Mucosa of gallbladder (tissue), 1 donor: ENCODE results near the gene SIVA1. TPM values are rescaled to one million over a fixed set of nuclear protein-coding genes. Genes with fewer than 3 reads are reported as not detected.
"Not testable (repeated sequence)": the region's sequence is repeated elsewhere in the genome, so short reads cannot be mapped to it uniquely, and the experiment has no call there.

ENCODE experiments used
- DNase-seq: peaks from one replicate; pipeline ENCODE4 v3.0.0-alpha.2; 2020; ENCODE audit warnings: low spot score
- total RNA-seq: library from RNA; stranded (reverse); gene quantifications from one replicate; pipeline ENCODE4 v1.2.1, GENCODE V29; 2021
- donor health status: DM: no; HTN: no; CAD: no.

The SIVA1 gene
- total RNA-seq, 1 donor from 2014 or later: 80.6 TPM

GRCh38 chr14:104719343-104719742 lies 33.6 kb upstream of the SIVA1 start:
- DNase-seq: no peak

DNA sequence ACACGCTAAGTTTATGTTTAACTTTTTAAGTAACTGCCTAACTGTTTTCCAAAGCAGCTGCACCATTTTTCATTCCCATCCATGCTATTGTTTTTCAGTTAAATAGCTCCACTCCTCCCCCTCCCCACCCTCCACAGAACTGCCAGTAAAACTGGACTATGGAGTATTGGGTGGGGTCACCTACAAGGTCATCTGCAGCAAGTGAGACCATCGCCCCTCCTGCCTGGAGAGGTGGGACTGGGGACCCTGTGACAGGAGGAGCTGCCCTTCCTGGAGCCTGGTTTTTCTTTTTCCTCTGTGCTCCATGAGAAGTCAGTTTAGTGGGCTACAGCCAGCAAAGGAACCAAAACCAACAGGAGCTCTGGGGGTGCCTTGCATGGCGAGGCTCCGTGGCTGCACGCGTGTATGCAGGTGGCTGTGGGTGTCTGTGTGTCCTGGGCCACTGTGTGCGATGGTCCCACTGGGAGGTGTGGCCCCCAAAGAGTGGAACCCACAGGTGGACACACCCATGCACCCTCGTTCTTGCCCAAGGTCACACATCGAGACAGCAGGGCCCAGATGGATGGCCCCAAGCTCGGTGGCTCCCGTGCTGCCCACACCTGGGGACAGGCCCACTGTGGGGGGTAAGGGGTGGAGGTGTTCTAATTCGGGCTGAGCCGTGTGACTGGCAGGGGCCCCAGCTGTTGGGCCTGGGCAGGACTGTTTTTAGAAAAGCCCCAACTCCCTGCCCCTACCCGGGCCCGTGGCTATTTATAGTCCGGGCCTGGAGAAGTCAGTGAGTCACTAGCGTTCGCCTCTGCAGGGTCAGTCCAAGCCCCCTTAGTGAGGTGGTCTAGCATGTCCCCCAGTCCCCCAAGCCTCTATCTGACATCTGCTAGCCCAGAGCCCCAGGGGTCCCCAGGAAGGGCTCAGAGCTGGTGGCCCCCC lies 31.2 kb upstream of the SIVA1 start:
- DNase-seq: no peak

- peak; percentile 45 for DNase-seq
These were observed 29.9 kb upstream of the SIVA1 start for GRCh38 chr14:104722938-104723650.

GRCh38 chr14:104723651-104724406 lies 29.1 kb upstream of the SIVA1 start, which contains the start of gene ADSS1:
Gene ADSS1, plus strand, starts transcription at chr14:104724229. Its CDS starts 42 bp downstream, at chr14:104724271.
- peak; percentile 69 for DNase-seq

- DNase-seq: peak; percentile 36
These were observed 28.5 kb upstream of the SIVA1 start for GRCh38 chr14:104724407-104724980.

- peak; percentile 42 for DNase-seq
These were observed 27.8 kb upstream of the SIVA1 start for GRCh38 chr14:104724981-104725771.

- no peak for DNase-seq
These were observed 27.0 kb upstream of the SIVA1 start for GRCh38 chr14:104725772-104726548.

GRCh38 chr14:104726600-104727451 lies 26.1 kb upstream of the SIVA1 start:
- DNase-seq: no peak

GRCh38 chr14:104728631-104729030 lies 24.3 kb upstream of the SIVA1 start:
- no peak for DNase-seq

GRCh38 chr14:104729176-104729834 lies 23.6 kb upstream of the SIVA1 start:
- not testable (repeated sequence) for DNase-seq

GRCh38 chr14:104729835-104730181 lies 23.1 kb upstream of the SIVA1 start:
- DNase-seq: no peak

DNA sequence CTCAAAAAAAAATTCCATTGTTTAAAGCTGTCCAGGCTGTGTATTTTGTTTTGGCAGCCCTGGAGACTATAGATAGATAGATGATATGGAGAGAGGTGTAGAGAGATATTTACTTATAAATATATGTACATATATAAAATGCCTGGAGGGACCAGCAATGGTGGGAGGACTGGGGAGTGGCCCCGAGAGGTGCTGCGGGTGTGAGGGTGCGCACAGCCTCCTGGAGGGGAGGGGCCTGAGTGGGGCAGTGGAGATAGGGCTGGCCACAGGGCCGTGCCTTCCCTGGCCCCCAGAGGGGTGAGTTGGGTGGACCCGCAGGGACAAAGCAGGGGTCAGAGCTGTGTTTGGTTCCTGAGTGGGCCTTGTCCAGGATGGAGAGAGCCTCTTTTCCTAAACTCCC lies 22.5 kb upstream of the SIVA1 start:
- no peak for DNase-seq

- no peak for DNase-seq
These were observed 21.3 kb upstream of the SIVA1 start for GRCh38 chr14:104731320-104732294.

DNA sequence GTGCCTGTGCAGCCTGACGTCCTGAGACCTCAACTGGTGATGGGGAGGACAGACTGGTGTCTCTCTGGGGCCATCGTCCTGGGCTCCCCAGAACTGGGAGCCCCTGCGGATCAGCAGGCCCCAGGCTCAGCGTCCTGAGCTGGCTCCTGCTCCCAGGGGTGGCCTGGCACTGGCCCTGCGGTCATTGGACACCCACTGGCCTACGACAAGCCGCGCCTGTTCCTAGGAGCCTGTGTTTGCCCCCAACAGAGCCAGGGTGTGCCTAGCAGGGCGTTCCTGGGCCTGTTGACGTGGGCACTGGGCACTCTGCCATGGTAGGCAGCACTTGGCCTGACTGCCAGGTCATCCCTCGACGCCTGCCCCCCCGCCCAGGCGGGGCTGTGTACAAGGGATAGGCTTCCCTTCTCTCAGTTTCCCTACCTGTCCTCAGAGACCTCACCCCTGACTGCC lies 20.6 kb upstream of the SIVA1 start:
- DNase-seq: peak; percentile 90

DNA sequence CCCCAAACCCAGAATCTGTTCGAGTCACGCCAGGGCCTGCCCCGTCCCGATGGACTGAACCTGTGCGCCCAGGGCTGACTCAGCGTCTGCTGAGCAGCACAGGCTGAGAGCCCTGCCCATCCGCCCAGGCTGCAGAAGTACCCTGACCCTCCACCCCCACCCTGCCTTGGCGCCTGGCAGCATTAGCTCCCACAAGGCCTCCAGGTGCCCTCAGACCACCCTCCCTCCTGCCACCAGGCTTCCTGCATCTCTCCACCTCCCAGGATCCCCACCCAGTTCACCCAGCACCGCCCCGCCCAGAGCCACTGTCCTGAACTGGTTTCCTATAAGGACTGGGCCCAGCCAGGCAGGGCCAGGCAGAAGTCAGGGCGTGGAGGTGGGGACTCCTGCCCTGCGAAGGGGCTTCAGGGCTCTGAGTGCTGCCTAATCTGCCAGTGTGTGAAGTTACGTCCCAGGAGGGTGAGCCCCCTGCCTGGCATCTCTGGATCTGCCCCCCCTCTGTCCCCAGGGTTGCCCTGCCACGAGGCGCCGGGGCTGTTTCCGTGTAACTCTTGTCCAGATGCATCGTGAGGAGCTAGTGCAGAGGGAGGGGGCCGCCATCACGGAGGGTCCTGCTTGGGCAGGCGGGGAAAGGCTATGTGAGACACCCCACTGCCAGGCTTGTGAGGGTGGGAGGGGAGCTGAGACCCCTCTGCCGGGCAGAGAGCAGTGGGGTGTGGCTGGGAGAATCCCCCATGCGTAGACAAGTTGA lies 19.8 kb upstream of the SIVA1 start:
- peak; percentile 47 for DNase-seq

DNA sequence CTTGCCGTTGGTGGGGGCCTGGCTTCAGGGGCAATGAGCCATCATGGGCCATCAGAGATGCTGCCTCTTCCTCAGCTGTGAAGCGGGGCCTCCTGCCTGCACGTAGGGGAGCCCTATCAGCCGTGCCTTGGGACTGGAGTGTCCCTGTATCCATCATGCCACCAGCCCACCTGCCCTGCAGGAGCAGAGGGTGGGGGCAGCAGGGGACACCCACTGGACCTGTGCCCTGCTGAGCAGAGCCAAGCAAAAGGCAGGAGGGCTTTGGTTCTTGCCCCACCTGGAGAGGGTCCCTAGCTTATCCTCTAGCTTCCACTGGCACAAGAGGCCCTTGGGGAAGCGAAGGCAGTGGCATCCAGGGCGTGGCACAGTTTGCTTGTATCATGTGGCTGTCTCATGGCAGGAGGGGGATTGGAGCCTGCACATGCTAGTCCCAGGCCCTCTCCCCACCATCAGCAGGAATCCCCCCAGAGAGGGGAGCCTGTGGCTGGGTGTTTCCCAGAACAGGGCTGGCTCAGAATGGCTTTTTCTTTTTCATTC lies 18.8 kb upstream of the SIVA1 start:
- no peak for DNase-seq
